ENCODE data around the gene SMIM10L2A.
"Not testable (repeated sequence)": the region's sequence is repeated elsewhere in the genome, so short reads cannot be mapped to it uniquely, and the experiment has no call there.

Gene SMIM10L2A

GRCh38 chrX:135438734-135439043 is 16.9 kb downstream of the SMIM10L2A start:
- no peaks in the 10 kb centered on the region for H3K9me3 ChIP-seq (ENCODE audit: control insufficient read depth in 5 of 5, low read length in 5 of 5)
- H3K27ac ChIP-seq (ENCODE audit: low read depth, low read length), result no peak overlapping the region
- H3K9ac ChIP-seq (ENCODE audit: low read length in 5 of 5), result no peak overlapping the region
- no peak overlapping the region for H3K4me3 ChIP-seq (ENCODE audit: low read depth in 1 of 5, low read length in 5 of 5)
- no peaks in the 10 kb centered on the region for H3K4me1 ChIP-seq (ENCODE audit: control insufficient read depth in 5 of 5, insufficient read depth in 5 of 5, low read length in 5 of 5)
- H3K27me3 ChIP-seq (ENCODE audit: control insufficient read depth in 5 of 5, insufficient read depth in 4 of 5, low read length in 5 of 5), result peaks cover 0 to 23% (median 9%) of the 10 kb centered on the region in 5 donors
- no peaks in the 10 kb centered on the region for H3K36me3 ChIP-seq (ENCODE audit: control insufficient read depth in 5 of 5, insufficient read depth in 5 of 5, low read length in 5 of 5)

DNA sequence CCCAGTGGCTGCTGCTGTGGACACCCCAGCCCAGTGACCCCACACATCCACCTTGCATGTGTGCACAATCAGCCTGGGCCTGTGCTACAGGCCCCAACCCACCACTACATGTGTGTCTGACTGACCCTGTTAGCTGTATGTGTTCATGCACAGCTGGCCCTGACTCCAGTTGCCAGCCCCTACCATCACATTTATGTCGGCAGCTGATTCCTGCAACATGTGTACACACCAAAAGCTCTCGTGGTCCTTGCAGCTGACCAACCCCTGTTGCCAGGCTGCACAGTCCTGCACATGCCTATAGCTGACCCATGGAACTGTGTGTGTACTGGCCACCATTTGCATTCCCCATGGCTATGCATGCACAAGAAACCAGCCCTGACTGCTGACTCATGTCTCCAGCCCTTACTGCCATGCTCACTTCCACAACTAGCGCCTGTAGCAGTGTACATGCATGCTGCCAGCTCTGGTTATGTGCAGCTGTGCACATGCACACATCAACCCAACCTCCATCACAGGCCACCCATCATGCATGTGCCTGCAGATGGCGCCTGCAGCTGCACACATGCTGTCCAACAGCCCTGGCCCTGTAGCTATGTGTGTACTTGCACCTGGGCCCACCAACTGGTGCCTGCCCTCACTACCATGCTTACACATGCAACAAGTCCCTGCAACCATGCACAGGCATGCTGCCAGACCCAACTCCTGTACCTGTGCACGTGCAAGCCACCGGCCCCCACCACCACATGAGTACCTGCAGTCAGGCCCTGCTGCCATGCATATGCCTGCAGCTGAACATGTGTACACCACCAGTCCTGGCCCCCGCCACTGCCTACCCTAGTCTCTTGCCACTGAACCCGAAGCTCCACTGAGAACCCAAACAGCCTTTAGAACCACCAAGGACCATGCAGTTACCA is 28.1 kb downstream of the SMIM10L2A start:
- Histone ChIP-seq H3K4me1 (ENCODE audit: control insufficient read depth in 5 of 5, insufficient read depth in 5 of 5, low read length in 5 of 5) (peaks cover 0 to 17% (median 0%) of the 10 kb centered on the region in 5 donors), H3K27me3 (ENCODE audit: control insufficient read depth in 5 of 5, insufficient read depth in 4 of 5, low read length in 5 of 5) (peaks cover 0 to 24% (median 4%) of the 10 kb centered on the region in 5 donors), H3K27ac (ENCODE audit: low read depth, low read length) (no peak overlapping the region), H3K36me3 (ENCODE audit: control insufficient read depth in 5 of 5, insufficient read depth in 5 of 5, low read length in 5 of 5) (no peaks in the 10 kb centered on the region), H3K9me3 (ENCODE audit: control insufficient read depth in 5 of 5, low read length in 5 of 5) (no peaks in the 10 kb centered on the region), H3K4me3 (ENCODE audit: low read depth in 1 of 5, low read length in 5 of 5) (no peak overlapping the region), H3K9ac (ENCODE audit: low read length in 5 of 5) (no peak overlapping the region)

GRCh38 chrX:135453381-135453780 is 31.6 kb downstream of the SMIM10L2A start:
- H3K4me1 ChIP-seq (ENCODE audit: control insufficient read depth in 5 of 5, insufficient read depth in 5 of 5, low read length in 5 of 5), result peaks cover 0 to 20% (median 0%) of the 10 kb centered on the region in 5 donors
- H3K9me3 ChIP-seq (ENCODE audit: control insufficient read depth in 5 of 5, low read length in 5 of 5), result peaks cover 5 to 11% (median 10%) of the 10 kb centered on the region in 5 donors
- H3K4me3 ChIP-seq (ENCODE audit: low read depth in 1 of 5, low read length in 5 of 5), result no peak overlapping the region
- no peak overlapping the region for H3K27ac ChIP-seq (ENCODE audit: low read depth, low read length)
- H3K36me3 ChIP-seq (ENCODE audit: control insufficient read depth in 5 of 5, insufficient read depth in 5 of 5, low read length in 5 of 5), result no peaks in the 10 kb centered on the region
- peaks cover 4 to 24% (median 5%) of the 10 kb centered on the region in 5 donors for H3K27me3 ChIP-seq (ENCODE audit: control insufficient read depth in 5 of 5, insufficient read depth in 4 of 5, low read length in 5 of 5)
- H3K9ac ChIP-seq (ENCODE audit: low read length in 5 of 5), result no peak overlapping the region

DNA sequence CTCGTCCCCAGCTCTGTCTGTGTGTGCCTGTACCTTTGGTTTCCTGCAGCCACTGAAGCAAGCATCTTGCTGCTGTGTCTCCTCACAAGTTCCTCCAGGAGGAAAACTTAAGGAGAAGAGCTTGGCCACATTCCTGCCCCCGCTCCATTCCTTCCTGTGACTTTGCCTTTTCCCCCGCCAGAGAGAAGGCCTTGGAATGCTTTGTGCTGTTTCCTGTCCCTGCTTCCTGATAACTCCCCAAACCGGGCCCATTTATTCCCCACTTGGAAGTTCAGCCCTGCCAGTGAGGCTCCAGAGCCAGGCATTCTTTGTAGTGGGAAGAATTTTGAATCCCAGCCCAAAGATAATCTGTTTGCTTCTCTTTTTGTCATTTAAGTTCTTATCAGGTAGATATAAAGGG is 33.1 kb downstream of the SMIM10L2A start:
- Histone ChIP-seq H3K9me3 (ENCODE audit: control insufficient read depth in 5 of 5, low read length in 5 of 5) (peaks cover 5 to 11% (median 10%) of the 10 kb centered on the region in 5 donors), H3K36me3 (ENCODE audit: control insufficient read depth in 5 of 5, insufficient read depth in 5 of 5, low read length in 5 of 5) (no peaks in the 10 kb centered on the region), H3K4me1 (ENCODE audit: control insufficient read depth in 5 of 5, insufficient read depth in 5 of 5, low read length in 5 of 5) (peaks cover 0 to 20% (median 0%) of the 10 kb centered on the region in 5 donors), H3K4me3 (ENCODE audit: low read depth in 1 of 5, low read length in 5 of 5) (no peak overlapping the region), H3K9ac (ENCODE audit: low read length in 5 of 5) (no peak overlapping the region), H3K27ac (ENCODE audit: low read depth, low read length) (no peak overlapping the region), H3K27me3 (ENCODE audit: control insufficient read depth in 5 of 5, insufficient read depth in 4 of 5, low read length in 5 of 5) (peaks cover 2 to 18% (median 5%) of the 10 kb centered on the region in 5 donors)

DNA sequence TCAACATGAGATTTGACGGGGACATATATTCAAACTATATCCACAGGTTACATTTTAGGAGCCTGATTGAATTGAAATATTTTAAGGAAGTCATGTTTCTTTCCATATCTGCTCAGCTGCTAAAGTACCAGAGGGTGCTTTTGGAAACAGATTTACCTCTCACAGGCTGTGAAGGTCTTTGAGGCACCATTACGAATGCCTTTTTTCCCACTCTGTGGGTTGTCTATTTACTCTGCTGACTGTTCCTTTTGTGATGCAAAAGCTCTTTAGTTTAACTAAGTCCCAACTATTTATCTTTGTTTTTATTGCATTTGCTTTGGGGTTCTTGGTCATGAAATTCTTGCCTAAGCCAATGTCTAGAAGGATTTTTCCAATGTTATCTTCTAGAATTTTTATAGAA is 40.0 kb downstream of the SMIM10L2A start:
- H3K4me1 ChIP-seq (ENCODE audit: control insufficient read depth in 5 of 5, insufficient read depth in 5 of 5, low read length in 5 of 5); H3K4me3 ChIP-seq (ENCODE audit: low read depth in 1 of 5, low read length in 5 of 5); H3K36me3 ChIP-seq (ENCODE audit: control insufficient read depth in 5 of 5, insufficient read depth in 5 of 5, low read length in 5 of 5); H3K27ac ChIP-seq (ENCODE audit: low read depth, low read length); H3K27me3 ChIP-seq (ENCODE audit: control insufficient read depth in 5 of 5, insufficient read depth in 4 of 5, low read length in 5 of 5); H3K9ac ChIP-seq (ENCODE audit: low read length in 5 of 5): not testable (repeated sequence)
- peaks cover 5 to 11% (median 9%) of the 10 kb centered on the region in 5 donors for H3K9me3 ChIP-seq (ENCODE audit: control insufficient read depth in 5 of 5, low read length in 5 of 5)

DNA sequence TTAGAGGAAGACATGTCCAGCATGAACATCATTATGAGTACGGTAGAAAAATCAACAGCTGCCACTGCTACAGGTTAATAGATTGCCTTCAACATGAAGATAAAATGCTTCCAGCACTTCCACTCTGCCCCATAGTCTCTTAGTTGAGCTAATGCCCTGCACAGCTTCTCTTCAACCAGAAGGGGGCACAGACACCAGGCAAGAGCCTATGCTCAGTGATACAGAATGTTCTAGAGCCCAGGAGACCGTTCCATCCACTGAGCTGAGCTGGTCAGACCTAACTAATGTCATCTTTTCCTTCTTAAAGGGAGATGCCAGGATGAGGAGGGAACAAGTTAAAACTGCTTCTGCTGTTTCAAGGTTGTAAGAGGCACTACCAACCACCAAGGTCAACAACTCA is 42.2 kb downstream of the SMIM10L2A start:
- Histone ChIP-seq H3K27me3 (ENCODE audit: control insufficient read depth in 5 of 5, insufficient read depth in 4 of 5, low read length in 5 of 5) (peaks cover 0 to 9% (median 5%) of the 10 kb centered on the region in 5 donors), H3K4me1 (ENCODE audit: control insufficient read depth in 5 of 5, insufficient read depth in 5 of 5, low read length in 5 of 5) (no peaks in the 10 kb centered on the region), H3K27ac (ENCODE audit: low read depth, low read length) (no peak overlapping the region), H3K9ac (ENCODE audit: low read length in 5 of 5) (no peak overlapping the region), H3K9me3 (ENCODE audit: control insufficient read depth in 5 of 5, low read length in 5 of 5) (no peaks in the 10 kb centered on the region), H3K36me3 (ENCODE audit: control insufficient read depth in 5 of 5, insufficient read depth in 5 of 5, low read length in 5 of 5) (no peaks in the 10 kb centered on the region), H3K4me3 (ENCODE audit: low read depth in 1 of 5, low read length in 5 of 5) (no peak overlapping the region)

- Histone ChIP-seq H3K27ac (ENCODE audit: low read depth, low read length) (no peak overlapping the region), H3K9me3 (ENCODE audit: control insufficient read depth in 5 of 5, low read length in 5 of 5) (no peaks in the 10 kb centered on the region), H3K4me1 (ENCODE audit: control insufficient read depth in 5 of 5, insufficient read depth in 5 of 5, low read length in 5 of 5) (peaks cover 0 to 3% (median 0%) of the 10 kb centered on the region in 5 donors), H3K36me3 (ENCODE audit: control insufficient read depth in 5 of 5, insufficient read depth in 5 of 5, low read length in 5 of 5) (no peaks in the 10 kb centered on the region), H3K27me3 (ENCODE audit: control insufficient read depth in 5 of 5, insufficient read depth in 4 of 5, low read length in 5 of 5) (peaks cover 2 to 13% (median 4%) of the 10 kb centered on the region in 5 donors), H3K9ac (ENCODE audit: low read length in 5 of 5) (no peak overlapping the region), H3K4me3 (ENCODE audit: low read depth in 1 of 5, low read length in 5 of 5) (no peak overlapping the region)
These were observed 54.6 kb downstream of the SMIM10L2A start for GRCh38 chrX:135476378-135476777.

DNA sequence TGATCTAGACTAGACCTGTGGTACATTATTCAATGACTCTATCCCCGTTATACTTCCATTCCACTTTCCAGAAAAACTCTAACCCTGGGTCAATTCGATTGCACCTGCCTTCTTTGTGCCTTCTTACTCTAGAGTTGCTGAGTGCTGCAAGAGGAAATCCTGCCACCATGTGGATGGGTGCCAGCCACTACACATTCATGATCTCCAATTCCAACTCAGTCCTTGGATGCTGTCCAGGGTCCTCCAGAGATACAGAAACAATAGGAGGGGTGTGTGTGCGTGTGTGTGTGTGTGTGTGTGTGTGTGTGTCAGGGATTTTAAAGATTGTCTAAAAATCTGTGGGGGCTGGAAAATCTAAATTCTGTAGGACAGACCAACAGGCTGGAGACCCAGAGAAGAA is 55.8 kb downstream of the SMIM10L2A start:
- H3K27ac ChIP-seq (ENCODE audit: low read depth, low read length), result no peak overlapping the region
- H3K36me3 ChIP-seq (ENCODE audit: control insufficient read depth in 5 of 5, insufficient read depth in 5 of 5, low read length in 5 of 5), result no peaks in the 10 kb centered on the region
- H3K9me3 ChIP-seq (ENCODE audit: control insufficient read depth in 5 of 5, low read length in 5 of 5), result no peaks in the 10 kb centered on the region
- no peak overlapping the region for H3K4me3 ChIP-seq (ENCODE audit: low read depth in 1 of 5, low read length in 5 of 5)
- H3K4me1 ChIP-seq (ENCODE audit: control insufficient read depth in 5 of 5, insufficient read depth in 5 of 5, low read length in 5 of 5), result peaks cover 0 to 3% (median 0%) of the 10 kb centered on the region in 5 donors
- peaks cover 0 to 18% (median 3%) of the 10 kb centered on the region in 5 donors for H3K27me3 ChIP-seq (ENCODE audit: control insufficient read depth in 5 of 5, insufficient read depth in 4 of 5, low read length in 5 of 5)
- no peak overlapping the region for H3K9ac ChIP-seq (ENCODE audit: low read length in 5 of 5)
